NCI-H2171 treated with DMSO at 0.1 percent for 48 hours (cell line): ENCODE data around the gene ACAD11.

Source experiments
- DNase-seq: peaks from one replicate; lab custom pipeline; 2025; lab: John Stamatoyannopoulos, UW

Gene ACAD11

DNA sequence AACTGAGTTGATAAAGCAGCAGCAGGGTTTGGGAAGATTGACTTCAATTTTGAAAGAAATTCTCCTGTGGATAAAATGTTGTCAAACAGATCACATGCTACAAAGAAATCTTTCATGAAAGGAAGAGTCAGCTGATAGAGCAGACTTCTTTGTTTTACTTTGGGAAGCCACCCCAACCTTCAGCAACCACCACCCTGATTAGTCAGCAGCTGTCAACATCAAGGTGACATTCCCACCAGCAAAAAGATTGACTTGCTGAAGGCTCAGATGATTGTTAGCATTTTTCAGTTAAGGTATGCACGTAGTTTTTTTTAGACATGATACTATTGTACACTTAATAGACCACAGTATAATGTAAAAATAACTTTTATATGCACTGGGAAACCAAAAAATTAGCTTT lies 150.1 kb downstream of the ACAD11 start:
- no peak for DNase-seq

DNA sequence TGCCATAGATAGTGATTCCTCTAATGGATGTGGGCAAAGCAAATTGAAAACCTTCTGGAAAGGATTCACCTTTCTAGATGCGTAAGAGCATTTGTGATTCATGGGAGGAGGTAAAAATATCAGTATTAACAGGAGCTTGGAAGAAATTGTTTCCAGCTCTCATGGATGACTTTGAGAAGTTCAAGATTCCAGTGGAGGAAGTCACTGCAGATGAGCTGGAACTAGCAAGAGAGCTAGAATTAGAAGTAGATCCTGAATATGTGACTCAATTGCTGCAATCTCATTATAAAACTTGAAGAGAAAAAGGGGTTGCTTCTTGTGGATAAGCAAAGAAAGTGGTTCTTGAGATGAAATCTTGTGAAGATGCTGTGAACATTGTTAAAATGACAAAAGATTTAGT lies 150.5 kb downstream of the ACAD11 start:
- no peak for DNase-seq
